SIG-M5 (cell line): ENCODE results near the gene GALNT17.

ENCODE experiments used
- DNase-seq: peaks from one replicate; lab custom pipeline; 2025; lab: John Stamatoyannopoulos, UW

The GALNT17 gene

GRCh38 chr7:71402684-71403083, 270.7 kb downstream of the GALNT17 start:
- no peak for DNase-seq

DNA sequence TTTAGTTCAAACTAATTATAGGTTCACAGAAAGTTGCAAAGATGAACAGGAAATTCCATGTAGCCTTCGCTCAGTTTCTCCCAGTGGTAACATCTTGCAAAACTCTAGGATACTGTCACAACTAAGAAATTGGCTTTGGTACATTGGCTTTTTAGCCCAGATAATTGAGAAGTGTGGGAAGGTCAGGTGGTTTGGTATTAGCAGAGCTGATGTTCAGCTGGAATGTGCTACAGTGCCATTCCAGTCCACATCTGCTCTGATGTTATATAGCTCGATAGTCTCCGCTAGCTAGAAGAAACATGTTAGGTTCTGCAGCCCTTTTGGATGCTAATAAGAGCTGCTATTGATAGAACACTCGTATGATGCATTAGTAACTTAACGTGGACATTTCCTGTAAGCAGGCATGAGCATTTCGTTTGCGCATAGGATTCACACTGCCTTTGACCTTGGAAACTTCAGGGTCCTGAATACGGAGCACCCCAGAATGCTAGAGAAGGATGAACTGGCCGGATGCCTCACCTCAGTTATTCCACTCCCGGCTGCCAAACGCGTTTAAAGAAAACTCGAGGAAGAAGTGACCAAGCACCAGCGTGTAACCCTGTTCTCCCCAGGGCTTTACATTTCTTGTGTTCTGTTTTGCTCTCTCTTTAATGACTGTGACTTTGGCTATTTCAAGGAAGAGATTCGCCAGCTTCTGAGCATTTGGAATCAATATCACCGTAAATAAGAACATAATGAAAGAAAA, 271.4 kb downstream of the GALNT17 start:
- no peak for DNase-seq

DNA sequence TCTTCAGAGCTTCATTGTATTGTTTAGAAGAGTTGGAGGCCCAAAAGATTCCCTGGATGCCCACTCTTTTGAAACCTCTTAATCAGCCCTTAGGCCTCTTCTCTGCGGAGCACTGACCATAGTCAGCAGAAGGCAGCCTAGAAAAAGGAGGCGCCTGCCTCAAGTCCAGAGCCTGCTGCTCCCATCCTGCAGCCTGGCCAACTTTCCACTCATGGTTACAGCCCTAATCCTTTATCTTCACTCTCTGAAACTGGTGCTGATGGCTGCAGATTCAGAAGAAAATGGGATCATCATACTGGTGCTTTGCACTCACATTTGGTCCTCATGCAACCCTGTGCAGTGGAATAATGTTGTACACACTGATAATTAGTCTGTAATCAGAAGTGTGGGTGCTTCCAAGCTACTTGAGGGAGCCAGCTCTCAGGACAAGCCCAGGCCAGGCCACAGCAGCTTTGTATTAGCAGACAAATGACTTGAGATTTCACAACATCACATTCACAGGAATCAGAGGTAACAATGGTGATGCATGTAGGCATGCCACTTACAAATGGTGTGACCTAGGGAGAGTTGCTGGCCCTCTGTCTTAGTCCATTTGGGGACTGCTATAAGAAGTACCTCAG, 272.9 kb downstream of the GALNT17 start:
- DNase-seq: no peak

DNA sequence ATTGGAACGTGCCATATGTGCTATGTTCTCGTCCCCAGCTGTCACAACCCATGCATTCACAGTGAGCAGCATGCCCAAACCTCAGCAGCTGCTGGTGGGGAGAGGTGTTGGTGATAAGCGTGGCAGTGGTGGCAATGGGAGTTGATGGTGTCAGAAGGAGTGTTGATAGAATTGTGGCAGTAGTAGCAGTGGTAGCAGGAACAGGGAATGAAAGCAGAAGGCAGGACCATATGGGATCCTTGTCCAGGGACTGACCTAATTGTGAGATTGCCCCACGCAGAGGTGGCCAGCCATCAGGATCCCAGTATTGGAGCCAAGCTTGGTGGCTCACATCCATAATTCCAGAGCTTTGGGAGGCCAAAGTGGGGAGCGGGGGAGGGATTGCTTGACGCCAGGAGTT, 276.3 kb downstream of the GALNT17 start:
- DNase-seq: no peak

GRCh38 chr7:71409550-71410157, 277.7 kb downstream of the GALNT17 start:
- DNase-seq: no peak

- no peak for DNase-seq
Measured at GRCh38 chr7:71411475-71411874, 279.5 kb downstream of the GALNT17 start.

GRCh38 chr7:71414490-71414889, 282.5 kb downstream of the GALNT17 start:
- no peak for DNase-seq

GRCh38 chr7:71419546-71420337, 287.8 kb downstream of the GALNT17 start:
- DNase-seq: no peak

DNA sequence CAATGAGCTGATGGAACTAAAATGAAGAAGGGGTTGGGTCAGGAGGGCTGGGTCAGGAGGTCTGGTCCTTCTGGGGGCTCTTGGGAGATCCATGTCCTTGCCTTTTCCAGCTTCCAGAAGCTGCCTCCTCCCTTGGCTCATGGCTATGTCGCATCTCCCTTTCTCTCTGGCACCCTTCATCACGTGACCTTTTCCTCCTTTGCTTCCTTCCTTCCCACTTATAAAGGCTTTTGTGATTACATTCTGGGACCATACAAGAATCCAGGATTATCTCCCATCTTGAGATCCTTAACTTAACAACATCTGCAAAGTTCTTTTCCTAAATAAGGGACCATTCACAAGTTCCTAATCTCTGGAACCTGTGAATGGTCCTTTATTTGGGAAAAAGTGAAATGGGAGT, 290.2 kb downstream of the GALNT17 start:
- no peak for DNase-seq

DNA sequence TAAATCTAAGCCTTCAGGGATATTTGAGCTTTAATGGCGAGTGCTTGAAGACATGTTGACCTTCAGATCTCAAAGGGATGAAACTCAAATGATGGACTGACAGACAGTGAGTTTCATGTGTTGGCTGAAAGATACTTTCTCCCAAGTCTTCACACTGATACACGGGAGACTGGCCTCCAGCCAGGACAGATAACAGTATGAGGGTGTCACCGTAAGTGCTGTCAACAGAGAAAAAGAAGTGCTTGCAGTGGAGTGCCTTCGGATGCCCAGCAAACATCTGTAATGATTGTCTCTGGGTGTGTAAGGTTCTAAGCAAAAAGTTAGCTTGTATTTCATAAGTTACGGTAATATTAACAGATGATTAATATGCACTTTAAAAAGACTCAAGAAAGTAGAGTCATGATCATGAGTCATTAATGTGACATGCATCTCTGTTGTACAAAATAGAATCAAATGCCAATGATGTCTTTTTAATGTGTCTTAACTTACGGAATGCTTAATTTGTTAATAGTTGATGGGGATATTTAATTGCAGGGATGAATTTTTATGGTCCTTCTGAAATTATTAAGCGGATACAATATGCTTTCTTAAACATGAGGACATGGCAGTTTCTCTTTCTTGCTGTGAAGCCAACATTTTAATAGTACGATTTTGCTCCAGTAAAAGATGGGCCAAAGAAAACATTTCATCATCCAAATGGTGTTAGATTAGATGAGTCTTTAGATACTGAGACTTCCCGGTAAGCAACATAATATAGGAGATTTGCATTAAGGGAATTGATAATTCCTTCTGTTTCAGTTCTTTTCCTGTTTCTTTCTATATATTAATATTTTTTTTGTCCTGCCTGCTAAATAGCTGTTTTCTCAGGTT, 292.5 kb downstream of the GALNT17 start:
- no peak for DNase-seq

DNA sequence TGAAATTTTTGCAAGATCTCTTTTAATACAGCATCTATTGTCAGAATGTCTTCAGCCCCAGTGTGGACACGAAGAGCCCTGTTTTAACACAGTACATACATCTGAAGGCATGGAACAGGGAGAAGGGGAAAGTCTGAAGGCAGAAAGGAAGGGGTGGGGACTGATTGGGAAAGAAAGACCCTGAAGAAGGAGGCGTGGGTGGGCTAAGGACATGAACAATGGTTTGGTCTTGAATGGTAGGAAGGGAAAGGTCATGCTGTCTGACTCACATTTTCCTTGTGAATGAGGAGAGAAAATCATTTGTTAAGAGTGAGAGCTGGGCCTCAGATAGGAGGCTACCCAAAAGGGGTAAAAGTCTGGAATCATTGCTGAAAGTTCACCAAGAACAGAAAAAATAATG, 297.1 kb downstream of the GALNT17 start:
- no peak for DNase-seq

DNA sequence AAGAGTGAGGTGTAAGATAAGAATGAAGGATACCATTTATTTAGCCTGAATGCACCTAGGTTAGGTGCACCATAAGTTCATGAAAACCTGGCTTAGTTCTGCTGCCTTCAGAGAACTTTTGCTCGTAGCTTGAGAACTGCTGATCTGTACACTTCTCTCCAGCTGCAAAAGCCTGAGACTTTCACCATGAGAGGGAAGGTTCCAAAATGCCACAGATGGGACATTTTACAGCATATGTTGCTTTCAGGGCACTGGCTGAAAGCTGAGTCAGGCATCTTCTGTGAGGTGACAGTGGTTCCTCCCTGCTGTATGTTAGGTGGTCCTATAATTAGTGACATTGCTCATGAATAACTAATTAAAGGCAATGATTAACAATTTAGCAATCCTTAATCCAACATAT, 298.3 kb downstream of the GALNT17 start:
- no peak for DNase-seq

GRCh38 chr7:71439321-71439720, 307.4 kb downstream of the GALNT17 start:
- DNase-seq: no peak

- no peak for DNase-seq
Measured at GRCh38 chr7:71442492-71443190, 310.7 kb downstream of the GALNT17 start.

DNA sequence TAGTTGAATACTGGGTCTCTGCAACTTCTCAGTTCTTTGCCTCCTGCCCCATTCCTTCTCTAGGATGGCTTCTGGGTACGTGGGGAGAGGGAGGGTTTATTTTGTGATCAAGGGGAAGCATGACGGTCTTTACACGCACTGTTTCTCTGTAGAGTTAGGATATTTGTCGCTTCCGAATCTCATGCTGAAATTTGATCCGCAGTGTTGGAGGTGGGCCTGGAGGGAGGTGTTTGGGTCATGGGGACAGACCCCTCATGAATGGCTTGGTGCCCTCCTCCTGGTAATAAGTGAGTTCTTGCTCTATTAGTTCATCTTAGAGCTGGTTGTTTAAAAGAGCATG, 311.2 kb downstream of the GALNT17 start:
- DNase-seq: no peak

DNA sequence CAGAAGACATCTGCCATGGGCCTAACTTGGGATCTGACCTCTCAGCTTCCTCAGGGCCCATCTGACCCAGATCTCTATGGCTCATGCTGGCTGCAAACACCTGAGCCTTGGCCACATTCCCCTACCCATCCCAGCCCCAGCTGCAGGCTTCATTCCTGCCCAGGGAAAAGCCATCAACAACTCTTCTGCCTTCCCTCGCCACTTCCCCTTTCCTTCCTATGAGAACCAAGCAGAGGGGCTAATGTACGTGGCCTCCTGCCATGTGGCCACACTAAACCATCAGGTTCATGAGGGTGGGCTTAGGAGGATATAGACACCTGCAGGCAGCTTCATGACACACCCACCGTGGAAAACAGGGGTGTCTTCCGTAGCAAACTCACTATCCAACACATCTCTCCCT, 312.2 kb downstream of the GALNT17 start:
- no peak for DNase-seq

GRCh38 chr7:71453630-71454029, 321.7 kb downstream of the GALNT17 start:
- DNase-seq: no peak

DNA sequence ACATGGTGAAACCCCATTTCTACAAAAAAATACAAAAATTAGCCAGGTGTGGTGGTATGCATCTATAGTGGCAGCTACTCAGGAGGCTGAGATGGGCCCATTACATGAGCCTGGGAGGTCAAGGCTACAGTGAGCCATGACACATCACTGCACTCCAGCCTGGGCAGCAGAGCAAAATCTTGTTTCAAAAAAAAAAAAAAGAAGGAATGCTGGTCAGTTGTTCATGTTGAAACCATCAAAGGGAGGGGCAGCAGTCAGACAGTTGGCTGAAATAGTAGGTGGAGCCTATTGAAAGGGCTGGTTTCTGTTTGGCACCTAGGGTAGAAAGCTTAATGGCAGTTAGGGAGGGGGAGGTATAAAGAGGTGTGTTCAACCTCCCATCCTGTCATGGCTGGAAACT, 323.0 kb downstream of the GALNT17 start:
- no peak for DNase-seq

GRCh38 chr7:71457021-71457420, 325.1 kb downstream of the GALNT17 start:
- DNase-seq: no peak

GRCh38 chr7:71457846-71458590, 326.1 kb downstream of the GALNT17 start:
- DNase-seq: no peak
